ENCODE results near the gene AK8.

The AK8 gene

DNA sequence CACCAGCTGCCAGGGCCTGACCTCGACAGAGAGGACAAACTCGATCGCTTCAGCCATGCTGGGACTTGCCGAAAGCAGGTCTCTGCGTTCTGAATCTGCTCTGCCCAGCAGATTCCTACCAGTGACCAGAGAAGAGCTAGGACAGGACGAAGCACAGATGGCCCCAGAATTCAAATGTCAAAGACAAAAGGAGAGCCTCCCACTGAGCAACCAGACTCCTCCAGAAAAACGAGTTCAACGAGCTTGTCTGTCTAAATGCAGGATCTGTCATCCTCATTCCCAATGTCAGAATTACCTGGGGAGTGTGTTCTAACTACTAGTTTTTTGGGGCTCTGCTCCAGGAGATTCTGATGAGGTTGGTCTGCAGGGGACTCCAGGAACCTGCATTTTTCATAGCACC is 13.4 kb downstream of the AK8 start:
- no peak overlapping the region for H3K4me3 ChIP-seq (ENCODE audit: insufficient read depth, low read length, poor library complexity, severe bottlenecking)
- no peaks in the 10 kb centered on the region for H3K9me2 ChIP-seq (replicated peaks; ENCODE audit: insufficient read depth, low read length)
- no peak overlapping the region for H3K4me2 ChIP-seq (ENCODE audit: low read depth, low read length, poor library complexity, severe bottlenecking)
- no peaks in the 10 kb centered on the region for H3K27me3 ChIP-seq (ENCODE audit: low read length)
- H2AFZ ChIP-seq (ENCODE audit: low read depth, low read length, severe bottlenecking), result no peak overlapping the region
- no peaks in the 10 kb centered on the region for H3F3A ChIP-seq (ENCODE audit: insufficient read depth)
- H3K27ac ChIP-seq (ENCODE audit: low read depth, low read length), result no peak overlapping the region
- H3K36me3 ChIP-seq (ENCODE audit: low read length), result no peaks in the 10 kb centered on the region
- H3K79me2 ChIP-seq (ENCODE audit: insufficient read depth, low read length), result no peaks in the 10 kb centered on the region
- TF ChIP-seq CTCF (IDR thresholded peaks at IDR 0.05; ENCODE audit: insufficient read depth, low read length, poor library complexity, severe bottlenecking), result no peak
- TF ChIP-seq EZH2phosphoT487 (conservative IDR thresholded peaks at IDR 0.05; ENCODE audit: low read length), result no peak
- H4K20me1 ChIP-seq (ENCODE audit: low read depth, low read length), result no peaks in the 10 kb centered on the region
- H3K9me3 ChIP-seq (ENCODE audit: insufficient read depth, low read length), result no peaks in the 10 kb centered on the region
- H3K9ac ChIP-seq (ENCODE audit: low read length), result no peak overlapping the region

- H3K27ac ChIP-seq (ENCODE audit: low read depth, low read length), result no peak overlapping the region
- H3F3A ChIP-seq (ENCODE audit: insufficient read depth), result no peaks in the 10 kb centered on the region
- TF ChIP-seq EZH2phosphoT487 (conservative IDR thresholded peaks at IDR 0.05; ENCODE audit: low read length) (no peak), CTCF (IDR thresholded peaks at IDR 0.05; ENCODE audit: insufficient read depth, low read length, poor library complexity, severe bottlenecking) (no peak)
- H3K79me2 ChIP-seq (ENCODE audit: insufficient read depth, low read length), result no peaks in the 10 kb centered on the region
- no peak overlapping the region for H2AFZ ChIP-seq (ENCODE audit: low read depth, low read length, severe bottlenecking)
- H3K9me3 ChIP-seq (ENCODE audit: insufficient read depth, low read length), result no peaks in the 10 kb centered on the region
- H4K20me1 ChIP-seq (ENCODE audit: low read depth, low read length), result no peaks in the 10 kb centered on the region
- H3K9me2 ChIP-seq (replicated peaks; ENCODE audit: insufficient read depth, low read length), result no peaks in the 10 kb centered on the region
- H3K4me2 ChIP-seq (ENCODE audit: low read depth, low read length, poor library complexity, severe bottlenecking), result no peak overlapping the region
- no peaks in the 10 kb centered on the region for H3K36me3 ChIP-seq (ENCODE audit: low read length)
- no peak overlapping the region for H3K4me3 ChIP-seq (ENCODE audit: insufficient read depth, low read length, poor library complexity, severe bottlenecking)
- no peak overlapping the region for H3K9ac ChIP-seq (ENCODE audit: low read length)
- H3K27me3 ChIP-seq (ENCODE audit: low read length), result no peaks in the 10 kb centered on the region
Measured at GRCh38 chr9:132864277-132864676, 13.8 kb downstream of the AK8 start.

GRCh38 chr9:132863096-132863495 is 15.0 kb downstream of the AK8 start:
- TF ChIP-seq EZH2phosphoT487 (conservative IDR thresholded peaks at IDR 0.05; ENCODE audit: low read length), result no peak
- TF ChIP-seq CTCF (IDR thresholded peaks at IDR 0.05; ENCODE audit: insufficient read depth, low read length, poor library complexity, severe bottlenecking), result no peak
- Histone ChIP-seq H3K9me2 (replicated peaks; ENCODE audit: insufficient read depth, low read length) (no peaks in the 10 kb centered on the region), H3K27ac (ENCODE audit: low read depth, low read length) (no peak overlapping the region), H3F3A (ENCODE audit: insufficient read depth) (no peaks in the 10 kb centered on the region), H3K79me2 (ENCODE audit: insufficient read depth, low read length) (no peaks in the 10 kb centered on the region), H4K20me1 (ENCODE audit: low read depth, low read length) (no peaks in the 10 kb centered on the region), H3K27me3 (ENCODE audit: low read length) (no peaks in the 10 kb centered on the region), H3K9me3 (ENCODE audit: insufficient read depth, low read length) (no peaks in the 10 kb centered on the region), H3K4me3 (ENCODE audit: insufficient read depth, low read length, poor library complexity, severe bottlenecking) (no peak overlapping the region), H3K36me3 (ENCODE audit: low read length) (no peaks in the 10 kb centered on the region), H2AFZ (ENCODE audit: low read depth, low read length, severe bottlenecking) (no peak overlapping the region), H3K4me2 (ENCODE audit: low read depth, low read length, poor library complexity, severe bottlenecking) (no peak overlapping the region), H3K9ac (ENCODE audit: low read length) (no peak overlapping the region)

DNA sequence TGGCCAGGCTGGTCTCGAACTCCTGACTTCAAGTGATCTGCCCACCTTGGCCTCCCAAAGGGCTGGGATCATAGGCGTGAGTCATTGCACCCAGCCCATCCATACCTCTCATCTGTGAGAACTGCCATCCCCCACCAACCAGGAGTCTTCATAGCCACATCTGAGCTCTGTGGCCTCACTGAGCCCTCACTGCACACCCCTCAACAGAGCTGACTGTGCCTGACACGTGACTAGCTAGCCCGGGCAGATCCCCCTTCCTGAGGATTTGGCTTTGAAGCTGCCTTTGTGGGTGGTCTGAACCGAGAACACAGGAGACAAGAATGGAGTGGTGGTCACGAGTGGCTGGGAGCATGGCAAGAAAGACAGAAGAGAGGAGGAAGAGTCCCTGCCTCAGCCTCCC is 15.6 kb downstream of the AK8 start:
- H3K9me2 ChIP-seq (replicated peaks; ENCODE audit: insufficient read depth, low read length), result no peaks in the 10 kb centered on the region
- no peaks in the 10 kb centered on the region for H3K79me2 ChIP-seq (ENCODE audit: insufficient read depth, low read length)

More for the DNA sequence above, 15.6 kb downstream of the AK8 start:
- TF ChIP-seq CTCF (IDR thresholded peaks at IDR 0.05; ENCODE audit: insufficient read depth, low read length, poor library complexity, severe bottlenecking) (no peak), EZH2phosphoT487 (conservative IDR thresholded peaks at IDR 0.05; ENCODE audit: low read length) (no peak)
- H3K4me2 ChIP-seq (ENCODE audit: low read depth, low read length, poor library complexity, severe bottlenecking), result no peak overlapping the region
- no peak overlapping the region for H3K27ac ChIP-seq (ENCODE audit: low read depth, low read length)
- no peaks in the 10 kb centered on the region for H3K9me3 ChIP-seq (ENCODE audit: insufficient read depth, low read length)
- H3K27me3 ChIP-seq (ENCODE audit: low read length), result no peaks in the 10 kb centered on the region
- H3K36me3 ChIP-seq (ENCODE audit: low read length), result no peaks in the 10 kb centered on the region
- no peak overlapping the region for H3K9ac ChIP-seq (ENCODE audit: low read length)
- no peak overlapping the region for H3K4me3 ChIP-seq (ENCODE audit: insufficient read depth, low read length, poor library complexity, severe bottlenecking)
- no peak overlapping the region for H2AFZ ChIP-seq (ENCODE audit: low read depth, low read length, severe bottlenecking)
- H3F3A ChIP-seq (ENCODE audit: insufficient read depth), result no peaks in the 10 kb centered on the region
- no peaks in the 10 kb centered on the region for H4K20me1 ChIP-seq (ENCODE audit: low read depth, low read length)
